ENCODE measurements around the gene PHF11. TPM values are rescaled to one million over a fixed set of nuclear protein-coding genes. Genes with fewer than 3 reads are reported as not detected.

The PHF11 gene
- polyA plus RNA-seq, 1 donor (not counting 4 experiments of a cell fraction or from before 2014, with no cell fraction given): 32.9 TPM

- Histone ChIP-seq H3K79me2 (ENCODE audit: control insufficient read depth, insufficient read depth, low read length) (no peaks in the 10 kb centered on the region), H3K27ac (ENCODE audit: control insufficient read depth, insufficient read depth, low read length) (no peak overlapping the region), H3K9ac (ENCODE audit: control insufficient read depth, extremely low read depth, insufficient read depth, low read length) (no peak overlapping the region), H4K20me1 (ENCODE audit: control insufficient read depth, extremely low read depth, insufficient read depth, low read length) (no peaks in the 10 kb centered on the region), H3K4me1 (ENCODE audit: control insufficient read depth, extremely low read depth, insufficient read depth, low read length) (no peaks in the 10 kb centered on the region), H3K36me3 (ENCODE audit: control insufficient read depth in 2 of 2, extremely low read depth in 1 of 2, insufficient read depth in 2 of 2, low read length in 2 of 2) (peaks cover 11 to 26% of the 10 kb centered on the region in 2 experiments), H3K4me2 (ENCODE audit: control insufficient read depth, extremely low read depth, insufficient read depth, low read depth, low read length) (no peak overlapping the region), H3K9me1 (ENCODE audit: control insufficient read depth, extremely low read depth, insufficient read depth, low read length) (no peaks in the 10 kb centered on the region), H3K9me3 (ENCODE audit: control insufficient read depth, low read depth, low read length) (no peaks in the 10 kb centered on the region), H3K4me3 (ENCODE audit: control insufficient read depth in 2 of 3, extremely low read depth in 1 of 3, insufficient read depth in 2 of 3, low read depth in 1 of 3, low read length in 3 of 3) (no peak overlapping the region), H2AFZ (ENCODE audit: control insufficient read depth, low read length) (no peak overlapping the region), H3K27me3 (ENCODE audit: control insufficient read depth, extremely low read depth, insufficient read depth, low read length) (no peaks in the 10 kb centered on the region)
- no peak for TF ChIP-seq CTCF (optimal IDR thresholded peaks at IDR 0.05 in 1 of 3, IDR thresholded peaks at IDR 0.05 in 1 of 3, conservative IDR thresholded peaks at IDR 0.05 in 1 of 3; ENCODE audit: extremely low read depth in 1 of 3, insufficient read depth in 2 of 3, low read length in 3 of 3)
- TF ChIP-seq EZH2 (IDR thresholded peaks at IDR 0.05; ENCODE audit: low read length): no peak
- DNase-seq (ENCODE audit: low read depth, low spot score): no peak
- no peak for FAIRE-seq
- dilution Hi-C loops (cut with MboI; ENCODE audit: extremely low pct_ligation_motif_present, low sequenced_read_pairs): no loop called here
Measured at GRCh38 chr13:49546561-49546960, 50.8 kb downstream of the PHF11 start.

DNA sequence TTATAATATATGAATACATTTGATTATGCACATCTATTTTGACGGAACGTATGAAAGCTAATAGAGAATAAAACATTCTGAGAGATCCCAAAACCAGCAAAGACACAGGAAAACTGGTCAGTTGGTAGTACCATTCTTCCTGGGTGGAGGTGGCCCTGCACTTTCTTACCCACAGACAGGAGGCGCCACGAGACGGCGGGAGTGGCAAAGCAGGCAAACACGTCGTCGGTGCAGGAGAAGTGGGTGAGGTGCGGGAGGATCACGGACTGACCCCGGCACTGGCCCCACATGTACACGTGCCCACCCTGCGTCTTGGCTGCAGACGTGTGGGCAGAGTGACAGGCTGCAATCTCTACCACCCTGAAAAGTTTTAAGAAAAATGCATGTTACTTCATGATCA is 53.5 kb downstream of the PHF11 start:
- no peak overlapping the region for H3K4me3 ChIP-seq (ENCODE audit: control insufficient read depth in 2 of 3, extremely low read depth in 1 of 3, insufficient read depth in 2 of 3, low read depth in 1 of 3, low read length in 3 of 3)
- H3K9ac ChIP-seq (ENCODE audit: control insufficient read depth, extremely low read depth, insufficient read depth, low read length): no peak overlapping the region
- H3K36me3 ChIP-seq (ENCODE audit: control insufficient read depth in 2 of 2, extremely low read depth in 1 of 2, insufficient read depth in 2 of 2, low read length in 2 of 2): peaks cover 15 to 25% of the 10 kb centered on the region in 2 experiments
- H3K4me1 ChIP-seq (ENCODE audit: control insufficient read depth, extremely low read depth, insufficient read depth, low read length): no peaks in the 10 kb centered on the region
- no peak overlapping the region for H2AFZ ChIP-seq (ENCODE audit: control insufficient read depth, low read length)
- H3K27ac ChIP-seq (ENCODE audit: control insufficient read depth, insufficient read depth, low read length): no peak overlapping the region
- no peak overlapping the region for H3K4me2 ChIP-seq (ENCODE audit: control insufficient read depth, extremely low read depth, insufficient read depth, low read depth, low read length)
- TF ChIP-seq EZH2 (IDR thresholded peaks at IDR 0.05; ENCODE audit: low read length) (no peak), CTCF (optimal IDR thresholded peaks at IDR 0.05 in 1 of 3, IDR thresholded peaks at IDR 0.05 in 1 of 3, conservative IDR thresholded peaks at IDR 0.05 in 1 of 3; ENCODE audit: extremely low read depth in 1 of 3, insufficient read depth in 2 of 3, low read length in 3 of 3) (peak; percentile 21 to 38 (median 34))
- H3K79me2 ChIP-seq (ENCODE audit: control insufficient read depth, insufficient read depth, low read length): no peaks in the 10 kb centered on the region
- no peaks in the 10 kb centered on the region for H3K27me3 ChIP-seq (ENCODE audit: control insufficient read depth, extremely low read depth, insufficient read depth, low read length)
- dilution Hi-C loops (cut with MboI; ENCODE audit: extremely low pct_ligation_motif_present, low sequenced_read_pairs): no loop called here
- no peaks in the 10 kb centered on the region for H3K9me3 ChIP-seq (ENCODE audit: control insufficient read depth, low read depth, low read length)
- FAIRE-seq (no peak), DNase-seq (ENCODE audit: low read depth, low spot score) (no peak)
- no peaks in the 10 kb centered on the region for H3K9me1 ChIP-seq (ENCODE audit: control insufficient read depth, extremely low read depth, insufficient read depth, low read length)
- no peaks in the 10 kb centered on the region for H4K20me1 ChIP-seq (ENCODE audit: control insufficient read depth, extremely low read depth, insufficient read depth, low read length)
